GM21526 (cell line): ENCODE measurements around the gene MSI2.

Experiments used
- ATAC-seq: cut with Tn5 transposase; IDR thresholded peaks from one replicate; pipeline ENCODE4 v1.9.1; 2021; ENCODE audit warnings: moderate library complexity; ENCODE audit not compliant: unreplicated experiment, low FRiP score

The MSI2 gene

GRCh38 chr17:57600074-57600473 lies 343.8 kb downstream of the MSI2 start:
- no peak for ATAC-seq

DNA sequence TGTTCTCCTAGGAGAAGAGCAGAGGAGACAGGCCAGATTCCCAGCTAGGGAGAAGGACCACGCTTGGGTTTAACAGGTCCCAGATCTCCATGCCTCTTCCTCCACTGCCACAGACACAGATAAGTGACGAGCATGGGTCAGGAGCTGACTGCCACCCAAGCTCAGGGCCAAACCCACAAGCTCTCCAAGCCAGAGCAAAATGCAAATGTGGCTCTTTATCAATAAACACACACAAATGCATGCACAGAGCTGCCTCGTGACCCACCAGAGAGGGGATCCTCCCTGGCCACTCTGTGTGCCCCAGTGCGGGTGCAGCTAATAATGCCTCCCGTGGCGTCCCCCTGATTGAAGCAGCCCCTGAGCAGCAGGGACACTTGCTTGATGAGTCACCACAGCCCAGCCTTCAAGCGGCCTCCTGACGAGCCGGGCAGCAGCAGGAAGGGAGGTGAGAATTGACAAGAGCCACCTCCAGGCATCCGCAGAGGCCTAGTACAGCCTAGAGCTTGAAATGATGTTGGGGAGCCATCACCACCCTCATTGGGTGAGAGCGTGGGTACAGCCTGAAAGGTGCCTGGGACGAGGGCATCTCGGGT lies 344.9 kb downstream of the MSI2 start:
- ATAC-seq = no peak

DNA sequence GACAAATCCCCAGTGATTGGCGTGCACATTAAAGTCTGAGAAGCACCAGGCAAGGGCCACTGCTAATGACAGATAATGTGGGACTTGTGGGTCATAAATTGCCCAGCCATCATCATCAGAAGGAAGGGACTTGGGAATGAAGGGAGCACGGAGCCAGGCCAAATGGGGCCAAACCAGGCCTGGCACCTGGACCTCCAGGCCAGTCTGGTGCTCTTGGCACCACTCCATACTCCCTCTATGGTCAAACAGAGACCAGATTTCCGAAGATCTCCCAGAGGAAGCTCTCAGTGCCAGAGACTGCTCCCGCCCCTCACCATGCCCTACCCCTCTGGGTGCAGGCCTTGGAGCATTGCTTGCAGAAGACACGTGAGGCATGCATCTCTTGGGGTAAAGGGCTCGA lies 346.6 kb downstream of the MSI2 start:
- no peak for ATAC-seq

DNA sequence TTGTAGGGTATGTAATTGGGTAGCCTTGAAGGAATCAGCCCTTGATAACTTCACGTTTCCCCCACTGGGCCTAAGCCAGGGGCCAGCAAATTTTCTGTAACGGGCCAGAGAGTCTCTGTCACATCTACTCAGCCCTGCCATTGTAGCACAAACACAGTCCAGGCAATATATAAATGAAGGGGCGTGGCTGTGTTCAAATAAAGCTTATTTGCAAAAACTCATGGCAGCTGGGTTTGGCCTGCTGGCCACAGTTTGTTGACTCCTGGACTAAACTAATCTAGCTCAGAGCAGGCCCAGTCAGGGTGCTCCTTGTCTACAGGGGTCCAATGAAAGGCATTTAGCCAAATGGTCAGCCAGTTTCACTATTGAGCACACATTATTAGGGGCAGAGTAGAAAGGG lies 347.2 kb downstream of the MSI2 start:
- no peak for ATAC-seq

DNA sequence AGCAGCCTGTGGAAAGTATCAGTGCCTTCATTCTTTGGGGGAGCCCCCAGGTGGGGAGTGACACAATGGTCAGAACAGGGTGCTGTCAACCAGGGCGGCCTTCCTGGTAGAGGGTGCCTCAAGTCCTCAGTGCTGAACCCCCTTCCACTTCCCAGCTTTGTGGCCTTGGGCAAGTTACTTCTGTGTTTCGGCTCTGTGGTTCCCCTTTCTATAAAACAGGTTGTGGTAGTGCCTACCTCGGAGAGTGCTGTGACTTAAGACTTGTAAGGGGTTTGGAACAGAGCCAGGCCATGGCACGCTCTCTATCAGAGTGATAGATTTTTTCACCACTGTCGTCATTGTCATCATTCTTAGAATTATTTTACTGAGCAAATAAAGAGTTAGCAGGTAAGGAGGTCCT lies 347.7 kb downstream of the MSI2 start:
- ATAC-seq = no peak

- ATAC-seq = peak; percentile 48
Observed at GRCh38 chr17:57604771-57605674, 348.7 kb downstream of the MSI2 start.

DNA sequence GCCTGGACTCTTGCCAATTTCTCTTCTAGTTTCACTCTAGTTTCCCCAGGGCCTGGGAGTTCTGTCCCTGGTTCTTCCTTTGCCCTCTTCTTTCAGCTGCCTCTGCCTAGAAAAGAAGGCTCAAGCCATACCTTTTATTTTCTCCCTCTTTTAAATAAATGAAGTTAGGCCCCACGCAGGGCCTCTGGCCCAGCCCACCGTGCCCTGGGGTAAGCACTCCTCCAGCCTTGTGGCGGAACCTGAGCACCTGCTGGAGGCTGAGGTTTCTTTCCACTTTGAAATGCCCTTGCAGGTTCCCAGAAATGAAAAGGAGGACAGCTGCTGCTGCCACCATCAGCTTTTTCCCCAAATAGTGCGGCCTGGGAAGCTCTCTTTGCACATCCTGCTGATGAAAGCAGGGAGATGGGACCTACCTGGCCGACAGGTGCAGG lies 349.4 kb downstream of the MSI2 start:
- ATAC-seq = peak; percentile 22

- no peak for ATAC-seq
Observed at GRCh38 chr17:57606111-57606875, 350.0 kb downstream of the MSI2 start.

GRCh38 chr17:57607553-57608120 lies 351.3 kb downstream of the MSI2 start:
- ATAC-seq = no peak

DNA sequence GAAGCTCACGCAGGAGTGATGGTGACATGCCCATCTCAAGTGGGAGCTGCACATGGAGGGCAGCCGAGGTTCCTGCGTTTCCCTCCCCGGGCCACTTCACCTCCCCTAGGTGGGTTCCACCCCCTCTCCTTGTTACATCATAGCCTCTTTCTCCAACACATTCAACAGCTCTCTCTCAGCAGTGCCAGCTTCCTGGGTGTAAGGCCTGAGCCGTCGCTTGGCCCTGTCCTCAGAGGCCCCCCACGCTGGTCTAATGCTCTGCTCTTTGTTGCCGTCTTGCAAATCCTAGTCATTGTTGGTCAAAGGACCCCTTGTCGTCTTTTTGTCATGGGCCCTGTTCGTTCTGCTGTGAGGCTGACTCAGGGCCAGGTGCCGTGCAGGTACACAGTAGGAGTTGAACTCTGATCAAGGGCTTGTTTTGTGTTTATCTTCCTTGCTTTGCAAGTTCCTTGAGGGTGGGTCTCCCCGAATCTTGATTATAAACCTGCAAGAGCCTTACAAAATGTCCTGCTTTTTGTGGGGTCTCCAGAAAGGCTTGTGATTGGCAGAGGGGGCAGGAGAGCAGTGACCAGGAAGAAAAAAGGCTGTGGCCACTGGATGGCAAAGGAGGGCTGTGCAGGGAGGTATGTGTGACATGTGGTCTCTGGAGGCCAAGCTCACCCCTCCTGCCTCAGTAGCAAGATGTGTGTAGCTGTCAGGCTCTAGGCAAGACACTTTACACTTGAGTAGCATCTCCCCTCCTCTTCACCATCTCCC lies 352.2 kb downstream of the MSI2 start:
- ATAC-seq = no peak

- ATAC-seq = no peak
Observed at GRCh38 chr17:57609125-57609877, 353.0 kb downstream of the MSI2 start.

- no peak for ATAC-seq
Observed at GRCh38 chr17:57609878-57610270, 353.6 kb downstream of the MSI2 start.

DNA sequence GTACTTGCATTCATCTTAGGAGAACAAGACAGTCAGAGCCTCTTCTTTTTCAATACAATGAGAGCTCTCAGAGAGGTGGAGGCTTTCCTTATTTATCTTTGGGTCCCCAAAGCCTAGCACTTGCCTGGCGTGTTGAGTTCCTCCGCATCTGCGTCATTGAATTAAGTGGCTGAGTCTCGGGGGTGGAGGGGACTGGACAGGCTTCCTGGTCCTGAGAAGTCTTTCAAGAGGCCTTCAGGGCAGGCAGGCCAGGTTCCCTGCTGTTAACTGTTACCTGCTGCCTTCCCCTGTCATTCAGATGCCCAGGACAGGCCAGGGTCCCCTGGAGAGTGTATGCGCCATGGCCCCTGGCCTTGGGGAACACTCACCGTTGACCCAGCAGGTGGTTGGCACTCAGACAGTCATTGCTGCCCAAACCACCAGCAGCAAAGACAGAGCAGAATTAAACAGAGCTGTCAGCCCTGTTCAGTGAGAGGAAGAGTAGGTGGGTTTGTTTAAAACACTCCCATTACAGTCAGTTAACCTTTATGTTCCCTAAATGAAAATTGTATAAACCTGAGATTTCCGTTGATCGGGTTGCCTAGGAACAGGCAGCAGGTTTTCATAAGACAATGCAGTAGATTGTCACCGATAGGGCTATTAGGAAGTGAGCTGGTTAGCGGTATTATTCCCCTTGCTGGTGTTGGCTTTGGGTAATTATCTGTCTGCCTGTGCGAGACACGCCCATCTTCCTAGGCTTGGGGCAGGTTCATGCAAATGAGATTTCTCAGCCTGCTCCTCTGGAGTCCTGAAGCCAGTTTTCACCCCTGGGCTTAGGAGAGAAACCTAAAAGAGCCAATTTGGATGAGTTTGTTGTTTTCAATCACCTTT lies 356.1 kb downstream of the MSI2 start:
- no peak for ATAC-seq

DNA sequence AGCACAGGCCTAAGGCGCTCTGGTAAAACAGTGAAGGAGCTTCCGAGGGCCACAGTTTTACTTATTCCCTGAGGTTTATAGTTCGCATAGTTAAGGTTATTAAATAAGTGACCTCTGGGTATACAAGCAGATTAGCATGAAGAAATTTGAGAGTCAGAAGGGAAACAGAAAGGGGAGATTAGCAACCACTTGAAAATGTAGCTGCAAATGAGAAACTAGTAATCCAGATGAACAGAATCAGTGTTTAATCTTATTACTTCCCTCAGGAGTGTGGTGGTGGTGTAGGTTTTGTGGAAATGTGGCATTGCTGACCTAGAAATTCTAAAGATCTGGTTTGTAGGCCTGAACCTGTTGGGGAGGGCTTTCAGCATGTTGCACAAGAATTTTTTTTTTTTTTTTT lies 358.4 kb downstream of the MSI2 start:
- ATAC-seq = no peak

- no peak for ATAC-seq
Observed at GRCh38 chr17:57615836-57616757, 359.8 kb downstream of the MSI2 start.

DNA sequence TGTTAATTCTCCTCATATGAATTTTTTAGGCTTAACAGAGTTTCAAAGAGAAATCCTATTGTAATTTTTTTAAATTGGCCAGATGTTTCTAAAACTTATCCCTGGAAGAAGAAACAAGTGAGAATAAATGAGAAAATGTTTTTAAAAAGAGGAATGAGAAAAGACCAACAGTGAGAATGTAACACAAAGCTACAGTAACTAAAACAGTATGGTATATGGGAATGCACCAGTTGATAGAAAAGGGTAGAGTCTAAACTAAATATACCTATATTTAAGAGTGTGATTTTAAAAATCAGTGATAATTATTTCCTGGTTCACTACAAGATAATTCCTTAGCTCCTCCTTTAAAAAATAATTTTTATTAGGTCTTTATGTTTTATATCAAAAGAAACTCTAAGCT lies 360.9 kb downstream of the MSI2 start:
- ATAC-seq = no peak

DNA sequence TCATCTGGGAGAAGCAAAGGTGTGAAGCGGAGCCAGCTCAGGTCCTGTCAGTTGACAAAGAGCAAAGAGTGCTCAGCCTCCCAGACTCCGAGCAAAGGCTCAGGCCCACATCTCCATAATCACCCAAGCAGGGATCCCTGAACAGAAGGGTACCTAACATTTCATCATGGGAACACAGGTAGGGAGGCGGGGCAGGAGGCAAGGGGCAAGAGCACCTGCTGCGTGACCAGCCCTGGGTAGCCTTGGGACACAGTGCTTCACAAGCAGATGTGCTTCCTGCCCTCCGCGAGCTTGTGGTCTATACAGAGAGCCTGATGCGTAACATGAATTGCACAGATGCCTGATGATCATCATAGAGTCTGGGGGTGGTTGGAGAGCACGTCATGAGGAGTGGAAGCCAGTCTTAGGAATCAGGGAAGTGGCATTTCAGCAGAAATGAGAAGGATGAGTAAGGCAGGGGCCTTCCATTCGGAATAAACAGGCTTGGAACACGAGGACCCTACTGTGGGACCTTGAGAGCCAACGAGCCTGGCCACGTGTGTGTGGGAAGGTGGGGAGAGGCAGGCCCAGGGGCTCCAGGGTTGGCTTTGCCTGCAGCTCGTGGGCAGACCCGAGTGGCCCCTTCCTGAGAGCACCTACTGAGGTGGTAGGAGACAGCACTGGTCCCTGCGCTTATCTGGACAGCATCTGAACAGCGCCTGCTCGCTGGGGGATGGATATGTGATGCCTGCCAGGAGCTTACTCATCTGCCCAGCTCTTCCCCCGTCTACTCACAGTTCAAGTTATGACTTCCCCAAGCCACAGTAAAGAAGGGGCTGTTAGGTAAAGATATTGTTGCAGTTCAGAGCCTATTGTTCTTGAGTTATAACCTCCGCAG lies 363.0 kb downstream of the MSI2 start:
- ATAC-seq = no peak
